DOHH2 (cell line): ENCODE results near the gene RAB3GAP1.

Experiments used
- CTCF ChIP-seq: fragments of 200-600 bp; sonication (generic); IDR thresholded peaks from one replicate; pipeline ENCODE4 v1.5.1; 2014; ENCODE audit warnings: antibody characterized with exemption, mild to moderate bottlenecking, low read depth, low read length; ENCODE audit not compliant: poor library complexity, severe bottlenecking
- EZH2phosphoT487 ChIP-seq: fragments of 200-600 bp; sonication (generic); IDR thresholded peaks from 2 replicates; pipeline ENCODE4 v1.6.1; 2017; ENCODE audit warnings: borderline replicate concordance, mild to moderate bottlenecking, antibody characterized with exemption, low read length, moderate library complexity, mixed read lengths

GRCh38 chr2:135168204-135168856 is 116.2 kb downstream of the RAB3GAP1 start:
- TF ChIP-seq CTCF (no peak), EZH2phosphoT487 (no peak)
